ENCODE results near the gene ATG16L2.
A peak's percentile ranks its signal among the peaks of the same experiment; 100 is the strongest.

GRCh38 chr11:72833083-72833733 is 19.0 kb downstream of the ATG16L2 start:
- TF ChIP-seq GATA1 (IDR thresholded peaks at IDR 0.05; ENCODE audit: low read depth, low read length), result no peak
- peak; percentile 20 for TF ChIP-seq POLR2A (IDR thresholded peaks at IDR 0.05; ENCODE audit: low read length)

Measured in erythroblast (primary cell).